GM12891 (cell line): ENCODE measurements around the gene PANK4.

Experiments used
- DNase-seq: peaks from one replicate; pipeline ENCODE4 v3.0.0; 2011; ENCODE audit warnings: low spot score; ENCODE audit not compliant: insufficient read length
- FAIRE-seq: peaks from 2 replicates; lab custom pipeline; 2011; peaks lifted over from hg19 to GRCh38; lab: Jason Lieb, UNC
- PAX5 ChIP-seq: IDR thresholded peaks from 2 replicates; pipeline ENCODE4 v1.6.1; 2011; ENCODE audit warnings: low read length, moderate library complexity, mild to moderate bottlenecking; ENCODE audit not compliant: insufficient read depth, severe bottlenecking
- POLR2A ChIP-seq: IDR thresholded peaks from 2 replicates; pipeline ENCODE4 v1.6.1; 2011; ENCODE audit warnings: low read depth, low read length, control low read depth
- POLR2AphosphoS5 ChIP-seq: IDR thresholded peaks from 2 replicates; pipeline ENCODE4 v1.6.1; 2011; ENCODE audit warnings: low read depth, low read length, control low read depth
- POU2F2 ChIP-seq: IDR thresholded peaks from 2 replicates; pipeline ENCODE4 v1.6.1; 2011; ENCODE audit warnings: low read depth, mild to moderate bottlenecking, control low read depth, low read length, moderate library complexity
- SPI1 ChIP-seq: IDR thresholded peaks from 2 replicates; pipeline ENCODE4 v1.6.1; 2011; ENCODE audit warnings: low read depth, low read length, control low read depth
- TAF1 ChIP-seq: IDR thresholded peaks from 2 replicates; pipeline ENCODE4 v1.6.1; 2011; ENCODE audit warnings: low read depth, low read length, control low read depth

PANK4 gene

DNA sequence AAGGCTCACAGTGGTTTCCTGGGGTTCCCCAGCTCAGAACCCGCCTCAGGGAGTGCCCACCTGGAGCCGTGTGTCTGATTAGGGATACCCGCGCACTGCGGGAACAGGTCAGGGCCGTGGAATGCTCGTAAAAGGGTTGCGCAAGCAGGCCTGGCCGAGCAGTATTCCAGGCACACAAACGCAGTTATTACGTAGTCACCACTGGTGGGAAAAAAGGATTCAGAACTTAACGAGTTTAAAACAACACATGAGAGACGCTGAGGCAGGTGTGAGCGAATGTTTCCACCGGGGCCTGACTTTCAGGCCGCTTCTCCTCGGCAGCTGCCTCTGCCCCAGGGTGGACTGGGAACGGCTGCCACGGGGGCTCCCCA is 32.1 kb downstream of the PANK4 start:
- DNase-seq (no peak), FAIRE-seq (peak; percentile 28)

DNA sequence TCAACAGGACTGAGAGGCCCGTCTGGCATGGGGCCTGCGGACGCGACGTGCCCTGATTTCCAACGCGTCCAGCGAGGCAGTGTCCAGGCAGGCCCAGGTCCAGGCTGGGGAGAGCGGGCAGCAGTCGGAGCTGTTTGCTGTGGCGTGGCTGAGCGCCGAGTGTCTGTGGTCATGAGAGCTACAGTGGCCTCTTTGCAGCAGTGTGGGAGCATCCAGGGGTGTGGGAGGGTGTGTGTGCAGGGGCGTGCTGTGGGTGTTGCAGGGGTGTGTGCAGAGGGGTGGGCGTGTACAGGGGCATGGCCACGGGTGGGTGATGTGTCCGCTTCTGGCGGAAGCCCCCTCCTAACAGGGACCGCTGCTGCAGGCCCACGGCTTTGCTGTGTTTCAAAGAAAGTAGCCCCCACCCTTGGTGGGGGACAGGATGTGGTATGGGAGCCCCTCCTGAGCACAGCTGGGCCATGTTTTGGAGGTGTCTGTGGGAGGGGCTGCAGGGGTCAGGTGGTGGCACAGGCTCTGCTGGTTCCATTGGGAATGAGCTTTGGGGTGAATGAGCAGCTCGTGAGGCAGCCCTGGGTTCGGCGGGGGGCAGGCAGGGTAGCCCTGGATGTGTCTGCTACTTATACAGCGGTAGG is 32.6 kb downstream of the PANK4 start:
- FAIRE-seq (no peak), DNase-seq (no peak)
- TF ChIP-seq TAF1, result no peak

More for the DNA sequence above, 32.1 kb downstream of the PANK4 start:
- TF ChIP-seq SPI1 (no peak), POU2F2 (no peak), POLR2A (no peak), TAF1 (no peak), POLR2AphosphoS5 (no peak), PAX5 (no peak)

DNA sequence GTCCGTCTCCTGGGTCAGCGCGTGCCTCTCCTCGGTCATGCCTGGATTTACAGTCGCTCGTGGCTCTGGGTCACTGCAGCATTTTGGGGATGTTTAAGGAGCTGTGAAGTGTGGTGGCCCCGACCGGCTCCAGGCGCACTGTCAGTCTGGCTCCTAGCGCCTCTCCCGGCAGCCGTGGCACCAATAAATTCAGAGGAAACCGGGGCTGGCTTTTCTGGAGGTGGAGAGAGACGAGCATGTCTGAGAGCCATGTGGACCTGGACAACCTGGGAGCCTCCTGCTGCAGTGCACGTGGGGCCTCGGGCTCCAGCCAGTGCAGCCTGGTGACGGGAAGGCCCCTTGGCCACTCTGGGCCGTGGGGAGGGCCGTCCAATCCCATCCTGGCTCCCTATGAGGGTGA is 33.2 kb downstream of the PANK4 start:
- no peak for FAIRE-seq
- TF ChIP-seq TAF1 (no peak), POLR2AphosphoS5 (no peak), POLR2A (no peak), SPI1 (no peak), POU2F2 (no peak)
- no peak for DNase-seq

DNA sequence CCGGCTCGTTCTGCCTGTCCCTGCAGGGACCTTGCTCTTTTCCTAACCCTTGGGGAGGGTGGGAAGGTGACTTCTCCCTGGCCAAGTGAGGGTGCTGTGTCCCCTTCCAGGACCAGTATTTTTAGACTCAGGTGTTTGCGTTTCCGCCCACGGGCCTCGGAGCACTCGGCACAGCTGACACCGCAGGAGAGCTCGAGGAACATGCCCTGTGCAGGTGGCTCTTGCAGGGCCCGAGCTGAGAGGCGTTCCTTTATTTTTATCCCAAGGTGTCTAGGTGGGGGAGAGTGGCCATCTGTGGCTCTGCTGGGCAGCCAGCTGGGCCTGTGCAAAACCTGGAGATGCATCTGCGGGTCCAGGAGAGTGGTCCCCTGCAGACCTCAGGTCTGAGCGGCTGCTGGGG is 34.3 kb downstream of the PANK4 start:
- FAIRE-seq, result no peak
- no peak for DNase-seq
- no peak for TF ChIP-seq POLR2A
- TF ChIP-seq TAF1, result no peak
- no peak for TF ChIP-seq SPI1
- no peak for TF ChIP-seq POU2F2
- no peak for TF ChIP-seq POLR2AphosphoS5
- TF ChIP-seq PAX5, result no peak

DNA sequence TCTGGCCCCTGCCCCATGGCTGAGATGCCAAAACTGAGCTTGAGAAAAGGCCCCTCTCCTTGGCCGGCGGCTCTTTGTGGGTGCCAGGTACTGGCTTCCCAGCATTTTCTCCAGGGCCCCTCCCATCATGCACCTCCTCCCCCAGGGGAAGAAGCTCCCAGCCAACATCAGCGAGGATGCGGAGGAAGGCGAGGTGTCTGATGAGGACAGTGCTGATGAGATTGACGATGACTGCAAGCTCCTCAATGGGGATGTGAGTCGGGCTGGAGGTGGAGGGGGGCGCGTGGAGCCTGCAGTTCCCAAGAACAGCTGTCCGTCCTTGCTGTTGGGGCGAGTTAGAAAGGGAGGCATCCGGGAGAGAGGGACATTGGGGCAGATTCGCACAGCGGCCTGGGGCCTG is 36.8 kb downstream of the PANK4 start:
- TF ChIP-seq POU2F2 (no peak), POLR2AphosphoS5 (no peak), TAF1 (no peak), POLR2A (no peak), SPI1 (no peak)
- DNase-seq, result no peak
- FAIRE-seq, result no peak

DNA sequence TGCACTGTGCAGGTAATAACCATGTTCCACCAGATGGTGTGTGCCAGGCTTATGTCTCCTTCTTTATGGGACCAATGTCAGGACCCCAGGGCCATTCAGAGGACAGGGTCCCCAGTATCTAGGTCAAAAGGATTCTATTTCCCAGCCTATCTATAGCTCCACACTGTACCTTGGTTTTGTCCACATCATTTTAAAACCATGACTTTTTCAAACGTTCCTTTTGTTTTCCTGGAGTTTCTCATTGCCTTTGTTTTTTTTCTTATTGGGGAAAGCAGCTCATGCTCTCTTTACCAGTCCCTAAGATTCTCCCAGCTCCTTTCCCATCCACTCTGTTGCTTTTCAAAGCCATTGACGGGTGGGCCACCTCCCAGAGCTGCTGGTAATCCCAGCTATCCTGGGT is 37.7 kb downstream of the PANK4 start:
- no peak for TF ChIP-seq TAF1

DNA sequence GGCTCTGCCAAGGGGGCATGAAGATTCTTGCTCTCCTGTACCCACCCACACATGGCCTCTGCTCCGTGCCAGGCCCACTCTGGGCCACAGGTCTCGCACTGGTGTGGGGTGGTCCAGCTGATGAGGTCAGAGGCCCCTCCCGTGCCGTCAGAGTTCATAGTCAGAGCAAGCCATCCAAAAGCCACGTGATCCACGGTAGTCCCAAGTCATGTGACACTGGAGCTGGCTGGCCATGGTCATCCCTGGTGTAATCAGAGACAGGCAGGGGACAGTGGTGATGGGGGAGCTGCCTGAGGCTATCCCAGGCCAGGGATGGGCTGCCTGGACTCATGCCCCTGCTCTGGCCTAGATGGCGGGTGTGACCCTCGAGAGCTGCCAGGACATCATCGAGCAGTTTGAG is 39.8 kb downstream of the PANK4 start:
- TF ChIP-seq POLR2AphosphoS5 (no peak), SPI1 (no peak), POU2F2 (no peak), PAX5 (no peak), POLR2A (no peak), TAF1 (no peak)
- no peak for DNase-seq
- FAIRE-seq, result no peak

More for the DNA sequence above, 37.7 kb downstream of the PANK4 start:
- FAIRE-seq (no peak), DNase-seq (no peak)

DNA sequence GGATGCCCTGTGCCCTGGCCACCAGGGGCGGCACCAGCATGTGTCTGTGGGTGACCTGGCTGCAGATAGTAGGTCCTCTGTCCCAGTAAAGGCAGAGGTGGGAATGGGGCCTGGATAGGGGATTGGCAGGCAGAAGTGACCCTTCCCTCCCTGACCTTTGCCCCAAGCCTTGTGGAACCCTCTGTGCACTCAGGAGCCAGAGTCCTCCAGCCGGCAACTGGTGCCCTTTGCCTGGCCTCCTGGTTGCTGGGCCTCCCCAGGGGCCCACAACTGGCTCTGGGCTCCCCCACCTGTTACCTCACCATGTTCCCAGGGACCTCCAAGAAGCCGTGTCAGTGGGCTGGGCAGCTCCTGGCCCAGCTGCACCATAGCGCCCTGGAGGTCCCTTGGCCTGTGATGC is 40.4 kb downstream of the PANK4 start:
- no peak for FAIRE-seq

DNA sequence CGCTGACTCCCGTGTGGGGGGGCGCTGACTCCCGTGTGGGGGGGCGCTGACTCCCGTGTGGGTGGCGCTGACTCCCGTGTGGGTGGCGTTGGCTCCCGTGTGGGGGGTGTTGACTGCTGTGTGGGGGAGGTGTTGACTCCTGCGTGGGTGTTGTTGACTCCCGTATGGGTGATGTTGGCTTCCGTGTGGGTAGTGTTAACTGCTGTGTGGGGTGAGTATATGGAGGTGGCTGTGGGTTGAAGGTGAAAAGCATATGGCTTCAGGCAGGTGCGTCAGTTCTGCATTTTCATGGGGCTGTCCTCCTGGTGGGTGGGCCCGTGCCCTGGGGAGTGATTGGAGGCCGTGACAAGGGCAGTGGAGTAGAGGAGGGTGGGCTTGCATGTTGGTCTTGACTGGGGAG is 42.4 kb downstream of the PANK4 start:
- no peak for FAIRE-seq
- no peak for DNase-seq
- TF ChIP-seq SPI1 (no peak), POLR2A (no peak), POU2F2 (no peak), PAX5 (no peak)

More for the DNA sequence above, 40.4 kb downstream of the PANK4 start:
- no peak for DNase-seq
- TF ChIP-seq SPI1, result no peak
- no peak for TF ChIP-seq TAF1
- TF ChIP-seq POLR2AphosphoS5, result no peak
- no peak for TF ChIP-seq POLR2A
- no peak for TF ChIP-seq PAX5
- no peak for TF ChIP-seq POU2F2

DNA sequence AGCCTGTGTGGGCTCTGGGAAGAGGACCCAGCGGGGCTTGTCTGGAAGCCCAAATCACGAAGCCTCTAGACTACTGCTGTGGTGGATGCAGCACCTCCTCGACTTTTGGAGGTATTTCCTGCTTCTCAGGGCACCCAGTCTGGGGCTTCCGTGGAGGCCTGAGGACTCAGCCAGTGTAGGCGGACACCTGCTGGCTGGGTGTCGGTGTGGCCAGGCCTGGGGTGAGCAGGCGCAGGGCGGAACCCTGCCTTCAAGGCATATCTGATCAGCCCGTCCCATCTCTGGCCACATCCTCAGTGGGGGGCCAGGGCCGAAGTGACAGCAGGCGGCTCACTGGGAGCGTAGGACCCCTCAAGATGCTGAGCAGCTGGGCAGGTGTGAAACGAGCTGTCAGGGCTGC is 43.4 kb downstream of the PANK4 start:
- TF ChIP-seq POLR2AphosphoS5, result no peak
- no peak for TF ChIP-seq SPI1
- no peak for TF ChIP-seq TAF1
- no peak for TF ChIP-seq POLR2A
- TF ChIP-seq POU2F2, result no peak
- no peak for TF ChIP-seq PAX5
- FAIRE-seq, result no peak
- no peak for DNase-seq

DNA sequence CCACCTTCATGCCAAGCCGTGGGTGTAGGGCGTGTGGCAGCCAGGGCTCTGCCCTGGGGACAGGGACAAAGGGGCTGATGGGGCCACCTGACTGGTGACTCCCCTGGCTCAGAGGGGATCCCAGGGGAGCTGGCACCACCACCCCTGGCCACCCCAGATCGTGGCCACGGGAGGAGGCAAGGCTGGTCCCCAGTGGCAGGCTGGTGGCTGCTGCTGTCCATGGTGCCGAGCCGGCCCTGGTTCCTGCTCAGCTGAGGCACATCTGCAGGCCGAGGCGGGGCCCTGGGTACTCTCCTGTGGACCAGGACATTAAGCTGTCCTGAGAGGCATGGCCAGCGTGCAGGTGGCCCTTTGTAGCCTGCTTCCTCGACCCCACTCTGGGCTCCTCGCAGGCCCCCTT is 43.8 kb downstream of the PANK4 start:
- FAIRE-seq (no peak), DNase-seq (no peak)
- TF ChIP-seq PAX5, result no peak
- TF ChIP-seq POU2F2, result no peak
- TF ChIP-seq POLR2A, result no peak
- TF ChIP-seq TAF1, result no peak
- TF ChIP-seq POLR2AphosphoS5, result no peak
- TF ChIP-seq SPI1, result no peak
